H9 (cell line): ENCODE results near the gene F9. TPM values are rescaled to one million over a fixed set of nuclear protein-coding genes. Genes with fewer than 3 reads are reported as not detected.

Experiments used
- DNase-seq: peaks from one replicate; pipeline ENCODE4 v3.0.0-alpha.2; 2017
- H2AFZ ChIP-seq: one replicate; pipeline ENCODE4 v1.6.1; 2013; ENCODE audit warnings: mild to moderate bottlenecking, low read length, control low read depth, moderate library complexity
- H2AK5ac ChIP-seq: 2 replicates; pipeline ENCODE4 v1.6.1; 2013; ENCODE audit warnings: low read length, control low read depth, mixed read lengths; ENCODE audit not compliant: insufficient read length
- H2BK120ac ChIP-seq: one replicate; pipeline ENCODE4 v1.6.1; 2013; ENCODE audit warnings: low read depth, mild to moderate bottlenecking, low read length, control low read depth, inconsistent platforms; ENCODE audit not compliant: poor library complexity, severe bottlenecking
- H2BK12ac ChIP-seq: 2 replicates; pipeline ENCODE4 v1.6.1; 2013; ENCODE audit warnings: low read length, control low read depth, mixed read lengths, low read depth; ENCODE audit not compliant: insufficient read length
- H2BK15ac ChIP-seq: 2 replicates; pipeline ENCODE4 v1.6.1; 2013; ENCODE audit warnings: low read depth, low read length, control low read depth
- H2BK20ac ChIP-seq: one replicate; pipeline ENCODE4 v1.6.1; 2013; ENCODE audit warnings: low read depth, mild to moderate bottlenecking, low read length, control low read depth, inconsistent platforms; ENCODE audit not compliant: poor library complexity, severe bottlenecking
- H2BK5ac ChIP-seq: 2 replicates; pipeline ENCODE4 v1.6.1; 2013; ENCODE audit warnings: low read length, control low read depth, mixed read lengths; ENCODE audit not compliant: insufficient read length
- H3K14ac ChIP-seq: 2 replicates; pipeline ENCODE4 v1.6.1; 2013; ENCODE audit warnings: low read length, control low read depth; ENCODE audit not compliant: insufficient read depth
- H3K18ac ChIP-seq: 2 replicates; pipeline ENCODE4 v1.6.1; 2013; ENCODE audit warnings: low read depth, mild to moderate bottlenecking, mixed read lengths, low read length, control low read depth; ENCODE audit not compliant: insufficient read length
- H3K23ac ChIP-seq: 2 replicates; pipeline ENCODE4 v1.6.1; 2013; ENCODE audit warnings: low read length, control low read depth, mixed read lengths, low read depth; ENCODE audit not compliant: insufficient read length
- H3K23me2 ChIP-seq: 2 replicates; pipeline ENCODE4 v1.6.1; 2013; ENCODE audit warnings: low read depth, mild to moderate bottlenecking, mixed read lengths, low read length, control low read depth; ENCODE audit not compliant: insufficient read length, poor library complexity, severe bottlenecking
- H3K27ac ChIP-seq: 2 replicates; pipeline ENCODE4 v1.5.1; 2013; ENCODE audit warnings: low read length, control low read depth, mixed read lengths, low read depth; ENCODE audit not compliant: insufficient read length
- H3K27me3 ChIP-seq: 2 replicates; pipeline ENCODE4 v1.6.1; 2013; ENCODE audit warnings: low read length, control low read depth, inconsistent platforms; ENCODE audit not compliant: insufficient read depth
- H3K4ac ChIP-seq: 2 replicates; pipeline ENCODE4 v1.6.1; 2013; ENCODE audit warnings: low read depth, mild to moderate bottlenecking, control low read depth, inconsistent platforms, low read length, moderate library complexity
- H3K4me1 ChIP-seq: 2 replicates; pipeline ENCODE4 v1.6.1; 2013; ENCODE audit warnings: low read length, control low read depth, inconsistent platforms; ENCODE audit not compliant: insufficient read depth
- H3K4me2 ChIP-seq: 2 replicates; pipeline ENCODE4 v1.6.1; 2013; ENCODE audit warnings: low read length, control low read depth, mixed read lengths; ENCODE audit not compliant: insufficient read length, insufficient read depth
- H3K56ac ChIP-seq: 2 replicates; pipeline ENCODE4 v1.6.1; 2013; ENCODE audit warnings: low read depth, mild to moderate bottlenecking, mixed read lengths, low read length, control low read depth; ENCODE audit not compliant: insufficient read length
- H3K79me1 ChIP-seq: 2 replicates; pipeline ENCODE4 v1.6.1; 2013; ENCODE audit warnings: low read depth, mild to moderate bottlenecking, moderate library complexity, low read length, control low read depth, inconsistent platforms; ENCODE audit not compliant: insufficient read depth, poor library complexity, severe bottlenecking
- H3K79me2 ChIP-seq: 2 replicates; pipeline ENCODE4 v1.6.1; 2013; ENCODE audit warnings: low read length, control low read depth, inconsistent platforms; ENCODE audit not compliant: insufficient read depth
- H3K9ac ChIP-seq: 2 replicates; pipeline ENCODE4 v1.6.1; 2013; ENCODE audit warnings: low read length, control low read depth, mixed read lengths; ENCODE audit not compliant: insufficient read length; ENCODE audit errors: extremely low read depth
- H3K9me3 ChIP-seq: one replicate; pipeline ENCODE4 v1.6.1; 2013; ENCODE audit warnings: low read depth, low read length, inconsistent platforms; ENCODE audit not compliant: control insufficient read depth
- H3T11ph ChIP-seq: one replicate; pipeline ENCODE4 v1.6.1; 2013; ENCODE audit warnings: mild to moderate bottlenecking, low read length, control low read depth, inconsistent platforms
- H4K20me1 ChIP-seq: one replicate; pipeline ENCODE4 v1.6.1; 2013; ENCODE audit not compliant: control insufficient read depth, insufficient read length, insufficient read depth
- H4K5ac ChIP-seq: 2 replicates; pipeline ENCODE4 v1.6.1; 2013; ENCODE audit warnings: low read depth, mild to moderate bottlenecking, mixed read lengths, low read length, control low read depth; ENCODE audit not compliant: insufficient read length
- H4K8ac ChIP-seq: replicated peaks from 2 replicates; pipeline ENCODE4 v1.6.1; 2013; ENCODE audit warnings: low read length, control low read depth, mixed read lengths, low read depth; ENCODE audit not compliant: insufficient read length
- H4K91ac ChIP-seq: 2 replicates; pipeline ENCODE4 v1.6.1; 2013; ENCODE audit warnings: low read depth, mild to moderate bottlenecking, moderate library complexity, mixed read lengths, low read length, control low read depth; ENCODE audit not compliant: insufficient read length
- H3K27ac Mint-ChIP-seq, 3 experiments: 2 replicates in 2 of 3; 3 replicates in 1 of 3; pipeline ENCODE4 v1.8.0; 2020 to 2021; ENCODE audit warnings: mixed read lengths in 3 of 3, mild to moderate bottlenecking in 1 of 3, moderate library complexity in 1 of 3
- H3K27me3 Mint-ChIP-seq: 2 replicates; pipeline ENCODE4 v1.8.0; 2021; ENCODE audit warnings: low read depth, mild to moderate bottlenecking, moderate library complexity, mixed read lengths
- H3K36me3 Mint-ChIP-seq, 3 experiments: 2 replicates in 2 of 3; 3 replicates in 1 of 3; pipeline ENCODE4 v1.8.0; 2020 to 2021; ENCODE audit warnings: low read depth in 3 of 3, mixed read lengths in 3 of 3; ENCODE audit not compliant: insufficient read depth in 1 of 3
- H3K4me1 Mint-ChIP-seq, 2 experiments: 2 replicates each; pipeline ENCODE4 v1.8.0; 2020; ENCODE audit warnings: mixed read lengths in 2 of 2
- H3K4me3 Mint-ChIP-seq, 2 experiments: 2 replicates in 1 of 2; 3 replicates in 1 of 2; pipeline ENCODE4 v1.8.0; 2020 to 2021; ENCODE audit warnings: mild to moderate bottlenecking in 2 of 2, mixed read lengths in 2 of 2, moderate library complexity in 1 of 2
- H3K9me3 Mint-ChIP-seq, 2 experiments: 2 replicates in 1 of 2; 3 replicates in 1 of 2; pipeline ENCODE4 v1.8.0; 2020; ENCODE audit warnings: mild to moderate bottlenecking in 2 of 2, mixed read lengths in 2 of 2, moderate library complexity in 1 of 2
- whole genome bisulfite sequencing: extraction: QIAGEN DNeasy Blood & Tissue Kit; methylation state at CpG from one replicate; pipeline ENCODE4 v1.1.7; 2013; ENCODE audit warnings: missing lambda C conversion rate, low lambda C conversion rate, mixed read lengths; ENCODE audit not compliant: insufficient read length; ENCODE audit errors: extremely low coverage; 5-methylcytosine and 5-hydroxymethylcytosine counted together
- total RNA-seq: library from RNA; stranded (reverse); gene quantifications from 2 replicates; pipeline ENCODE4 v1.2.1, GENCODE V29; 2021
- TF ChIP-seq, protein P1 (sequence below): fragments of 200-600 bp; sonication (generic); conservative IDR thresholded peaks from 3 replicates; pipeline ENCODE4 v1.8.0; 2021; ENCODE audit warnings: antibody characterized with exemption, mild to moderate bottlenecking

The F9 gene
- total RNA-seq, 1 experiment from 2014 or later = not detected

DNA sequence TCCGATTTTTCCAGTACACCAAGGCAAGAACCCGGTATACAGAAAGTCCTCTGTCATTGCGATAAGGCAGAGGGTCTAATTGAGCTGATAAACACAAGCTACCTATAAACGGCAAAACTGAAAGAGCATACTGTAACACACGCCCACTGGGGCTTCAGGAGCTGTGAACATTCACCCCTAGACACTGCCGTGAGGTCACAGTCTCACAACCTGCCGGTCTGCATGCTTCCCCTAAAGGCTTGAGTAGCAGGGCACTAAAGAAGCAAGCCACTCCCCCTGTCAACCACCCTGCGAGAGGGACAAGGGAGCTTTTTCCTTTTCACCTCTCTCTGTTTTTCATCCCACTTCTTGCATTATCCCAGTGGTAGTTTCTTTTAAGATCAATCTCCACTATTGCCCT lies 22.4 kb upstream of the F9 start:
- H3K79me2 ChIP-seq = no peaks in the 10 kb centered on the region
- no peak overlapping the region for H2AK5ac ChIP-seq
- H4K5ac ChIP-seq = no peak overlapping the region
- Mint-ChIP-seq H3K27ac (no peak overlapping the region), H3K4me3 (no peak overlapping the region), H3K4me1 (0 out of 4 replicates have a peak, but pooled peaks cover 0 to 2% of the 10 kb centered on the region in 2 experiments), H3K9me3 (peaks cover 0 to 41% of the 10 kb centered on the region in 2 experiments; a peak in 2 of 5 replicates), H3K36me3 (no peaks in the 10 kb centered on the region), H3K27me3 (no peaks in the 10 kb centered on the region)
- H3T11ph ChIP-seq = no peak overlapping the region
- no peak overlapping the region for H2BK5ac ChIP-seq
- TF ChIP-seq, protein P1, sequence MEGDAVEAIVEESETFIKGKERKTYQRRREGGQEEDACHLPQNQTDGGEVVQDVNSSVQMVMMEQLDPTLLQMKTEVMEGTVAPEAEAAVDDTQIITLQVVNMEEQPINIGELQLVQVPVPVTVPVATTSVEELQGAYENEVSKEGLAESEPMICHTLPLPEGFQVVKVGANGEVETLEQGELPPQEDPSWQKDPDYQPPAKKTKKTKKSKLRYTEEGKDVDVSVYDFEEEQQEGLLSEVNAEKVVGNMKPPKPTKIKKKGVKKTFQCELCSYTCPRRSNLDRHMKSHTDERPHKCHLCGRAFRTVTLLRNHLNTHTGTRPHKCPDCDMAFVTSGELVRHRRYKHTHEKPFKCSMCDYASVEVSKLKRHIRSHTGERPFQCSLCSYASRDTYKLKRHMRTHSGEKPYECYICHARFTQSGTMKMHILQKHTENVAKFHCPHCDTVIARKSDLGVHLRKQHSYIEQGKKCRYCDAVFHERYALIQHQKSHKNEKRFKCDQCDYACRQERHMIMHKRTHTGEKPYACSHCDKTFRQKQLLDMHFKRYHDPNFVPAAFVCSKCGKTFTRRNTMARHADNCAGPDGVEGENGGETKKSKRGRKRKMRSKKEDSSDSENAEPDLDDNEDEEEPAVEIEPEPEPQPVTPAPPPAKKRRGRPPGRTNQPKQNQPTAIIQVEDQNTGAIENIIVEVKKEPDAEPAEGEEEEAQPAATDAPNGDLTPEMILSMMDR = no peak
- no CpG with 5 or more reads among the region's 8 CpGs for WGBS
- no peaks in the 10 kb centered on the region for H4K20me1 ChIP-seq
- H3K79me1 ChIP-seq = no peaks in the 10 kb centered on the region
- H2BK12ac ChIP-seq = no peak overlapping the region
- H3K23me2 ChIP-seq = no peaks in the 10 kb centered on the region
- H3K9me3 ChIP-seq = no peaks in the 10 kb centered on the region
- no peak overlapping the region for H2BK15ac ChIP-seq
- H2BK120ac ChIP-seq = no peak overlapping the region
- H2AFZ ChIP-seq = no peak overlapping the region
- H3K4ac ChIP-seq = no peak overlapping the region
- H3K27ac ChIP-seq = no peak overlapping the region
- H3K23ac ChIP-seq = no peak overlapping the region
- H2BK20ac ChIP-seq = no peak overlapping the region
- H4K91ac ChIP-seq = no peak overlapping the region
- no peak overlapping the region for H3K9ac ChIP-seq
- DNase-seq = no peak
- H4K8ac ChIP-seq = no peak overlapping the region
- no peak overlapping the region for H3K56ac ChIP-seq
- no peak overlapping the region for H3K14ac ChIP-seq
- H3K4me2 ChIP-seq = no peak overlapping the region
- no peaks in the 10 kb centered on the region; the same call in 1 of the 2 replicates for H3K27me3 ChIP-seq
- no peak overlapping the region for H3K18ac ChIP-seq
- H3K4me1 ChIP-seq = no peaks in the 10 kb centered on the region
